NT2/D1 (cell line): ENCODE measurements around the gene PITPNM3.

Experiments
- DNase-seq: peaks from one replicate; pipeline ENCODE4 v3.0.0-alpha.2; 2011; ENCODE audit warnings: low read depth, low spot score
- H3K27me3 ChIP-seq: 2 replicates; pipeline ENCODE4 v1.6.0; 2011; ENCODE audit warnings: mild to moderate bottlenecking; ENCODE audit not compliant: insufficient read length, insufficient read depth
- H3K36me3 ChIP-seq: 2 replicates; pipeline ENCODE4 v1.6.1; 2011; ENCODE audit warnings: mild to moderate bottlenecking, low read length, mixed read lengths; ENCODE audit not compliant: insufficient read depth, insufficient read length
- H3K4me1 ChIP-seq: 2 replicates; pipeline ENCODE4 v1.5.1; 2011; ENCODE audit not compliant: insufficient read depth, insufficient read length
- H3K4me3 ChIP-seq: 2 replicates; pipeline ENCODE4 v1.5.1; 2011; ENCODE audit warnings: low read depth; ENCODE audit not compliant: insufficient read length
- H3K9ac ChIP-seq: 2 replicates; pipeline ENCODE4 v1.6.0; 2011; ENCODE audit warnings: low read depth; ENCODE audit not compliant: insufficient read length
- H3K9me3 ChIP-seq: 2 replicates; pipeline ENCODE4 v1.5.1; 2011; ENCODE audit warnings: mild to moderate bottlenecking, low read length; ENCODE audit not compliant: insufficient read depth
- SUZ12 ChIP-seq: IDR thresholded peaks from 2 replicates; pipeline ENCODE4 v1.6.1; 2011; ENCODE audit not compliant: insufficient read length, insufficient read depth; ENCODE audit errors: extremely low read depth
- YY1 ChIP-seq: IDR thresholded peaks from 2 replicates; pipeline ENCODE4 v1.6.1; 2011; ENCODE audit not compliant: insufficient read length, insufficient read depth
- ZNF274 ChIP-seq: IDR thresholded peaks from 2 replicates; pipeline ENCODE4 v1.6.1; 2011; ENCODE audit warnings: mild to moderate bottlenecking, low read depth, low read length

PITPNM3 gene

DNA sequence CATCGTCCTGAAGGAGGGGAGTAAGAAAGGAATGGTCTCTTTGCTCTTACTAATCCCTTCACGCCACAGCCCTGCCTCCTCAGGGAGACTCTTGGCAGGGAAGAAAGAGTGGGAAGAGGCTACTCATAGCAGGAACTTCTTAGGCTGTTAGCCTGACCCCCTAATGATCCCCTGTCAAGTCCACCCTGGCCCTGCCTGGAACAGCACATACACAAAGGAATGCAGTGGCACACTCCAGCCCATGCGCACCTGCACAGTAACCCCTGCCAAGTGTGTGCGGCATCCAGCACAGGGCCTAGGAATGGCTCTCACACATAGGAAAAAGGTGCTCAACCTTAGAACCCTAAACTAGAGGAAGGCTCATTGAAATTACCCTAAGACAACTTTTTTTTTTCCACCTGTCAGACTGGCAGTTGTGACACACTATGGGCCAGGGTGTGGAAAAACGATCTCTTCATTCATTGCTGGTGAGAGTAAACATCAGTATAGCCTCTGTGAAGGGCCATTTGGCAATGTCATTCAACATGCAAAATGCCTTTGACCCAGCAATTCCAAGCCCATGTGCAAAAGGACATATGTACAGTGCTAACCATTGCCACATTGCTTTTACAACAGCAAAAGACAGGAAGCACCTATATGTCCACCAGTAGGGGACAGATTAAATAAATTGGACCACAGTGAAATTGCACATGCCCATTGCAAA, 62.0 kb downstream of the PITPNM3 start:
- no peaks in the 10 kb centered on the region for H3K36me3 ChIP-seq

DNA sequence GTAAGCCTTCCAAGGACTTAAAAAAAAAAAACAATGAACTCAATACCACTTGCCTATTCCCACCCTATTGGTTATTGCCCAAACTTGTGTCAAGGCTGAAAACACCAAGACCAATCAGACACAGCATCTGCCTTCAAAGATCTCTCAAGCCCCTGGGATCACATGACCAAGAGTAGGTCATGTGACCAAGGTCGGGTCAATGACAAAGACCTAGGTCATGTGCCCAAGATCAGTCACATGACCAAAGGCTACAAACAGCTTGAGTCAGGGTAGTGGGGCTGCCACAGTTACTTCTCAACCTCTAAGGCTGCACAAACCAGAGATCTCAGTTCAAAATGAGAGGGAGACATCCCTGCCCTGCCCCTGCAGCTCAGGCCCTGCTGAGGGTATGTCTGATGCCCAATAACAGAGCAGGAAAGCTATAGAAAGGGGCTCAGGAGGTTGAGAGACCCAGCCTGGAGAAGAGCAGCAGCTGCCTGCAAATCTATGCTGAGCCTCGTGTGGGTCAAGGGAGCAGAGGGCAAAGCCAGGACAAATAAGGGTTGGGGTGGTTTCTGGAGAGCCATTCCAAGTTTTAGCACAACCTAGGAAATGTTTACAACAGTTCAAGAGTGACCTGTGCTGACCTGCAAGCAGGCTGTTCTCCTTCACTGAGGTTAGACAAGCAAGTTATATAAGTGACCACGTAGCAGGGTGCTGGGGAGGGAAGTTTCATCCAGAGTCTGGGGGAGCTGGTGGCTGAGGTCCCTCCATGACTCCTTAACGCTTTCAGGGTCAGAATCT, 63.3 kb downstream of the PITPNM3 start:
- DNase-seq: no peak

More for the DNA sequence above, 62.0 kb downstream of the PITPNM3 start:
- TF ChIP-seq ZNF274 (no peak), SUZ12 (no peak), YY1 (no peak)
- no peaks in the 10 kb centered on the region for H3K9me3 ChIP-seq
- no peak overlapping the region for H3K4me3 ChIP-seq
- H3K27me3 ChIP-seq: no peaks in the 10 kb centered on the region
- no peak for DNase-seq
- H3K4me1 ChIP-seq: peaks cover 11% of the 10 kb centered on the region
- H3K9ac ChIP-seq: no peak overlapping the region

DNA sequence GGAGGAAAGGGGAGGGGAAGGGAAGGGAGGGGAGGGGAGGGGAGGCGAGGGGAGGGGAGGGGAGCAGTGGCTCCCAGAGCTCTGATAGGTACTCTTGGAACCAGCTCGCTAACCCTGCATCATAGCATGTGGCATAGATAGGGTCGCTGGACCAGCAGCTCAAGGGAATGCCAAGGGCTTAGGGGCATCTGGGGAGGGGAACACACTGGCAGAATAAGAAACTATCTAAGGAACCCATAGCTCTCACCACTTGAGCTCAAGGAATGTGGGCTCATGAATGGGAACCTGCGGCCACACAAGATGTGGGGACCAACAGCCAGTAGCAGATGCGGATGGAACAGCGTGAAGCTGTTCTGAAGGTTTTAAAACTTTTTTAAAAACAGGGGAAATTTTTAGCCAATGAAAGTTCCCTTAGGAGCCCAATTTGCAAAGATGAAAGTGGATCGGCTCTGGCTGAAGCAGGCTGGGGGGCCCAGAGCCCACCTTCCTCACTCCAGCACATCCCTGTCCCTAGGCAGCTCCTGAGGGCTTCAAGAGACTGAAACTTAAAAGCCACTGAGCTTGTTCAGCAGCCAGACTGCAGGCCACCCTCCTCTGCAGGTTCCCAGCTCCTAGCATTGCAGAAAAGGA, 65.2 kb downstream of the PITPNM3 start:
- peaks cover 12% of the 10 kb centered on the region for H3K4me1 ChIP-seq
- TF ChIP-seq ZNF274: no peak
- TF ChIP-seq SUZ12: no peak
- TF ChIP-seq YY1: no peak
- H3K4me3 ChIP-seq: no peak overlapping the region
- no peak for DNase-seq
- no peaks in the 10 kb centered on the region for H3K36me3 ChIP-seq
- no peak overlapping the region for H3K9ac ChIP-seq
- no peaks in the 10 kb centered on the region for H3K9me3 ChIP-seq
- no peaks in the 10 kb centered on the region for H3K27me3 ChIP-seq

More for the DNA sequence above, 63.3 kb downstream of the PITPNM3 start:
- no peaks in the 10 kb centered on the region for H3K9me3 ChIP-seq
- no peak overlapping the region for H3K9ac ChIP-seq
- H3K36me3 ChIP-seq: no peaks in the 10 kb centered on the region
- no peak for TF ChIP-seq YY1
- TF ChIP-seq ZNF274: no peak
- H3K4me3 ChIP-seq: no peak overlapping the region
- peaks cover 11% of the 10 kb centered on the region for H3K4me1 ChIP-seq
- H3K27me3 ChIP-seq: no peaks in the 10 kb centered on the region

DNA sequence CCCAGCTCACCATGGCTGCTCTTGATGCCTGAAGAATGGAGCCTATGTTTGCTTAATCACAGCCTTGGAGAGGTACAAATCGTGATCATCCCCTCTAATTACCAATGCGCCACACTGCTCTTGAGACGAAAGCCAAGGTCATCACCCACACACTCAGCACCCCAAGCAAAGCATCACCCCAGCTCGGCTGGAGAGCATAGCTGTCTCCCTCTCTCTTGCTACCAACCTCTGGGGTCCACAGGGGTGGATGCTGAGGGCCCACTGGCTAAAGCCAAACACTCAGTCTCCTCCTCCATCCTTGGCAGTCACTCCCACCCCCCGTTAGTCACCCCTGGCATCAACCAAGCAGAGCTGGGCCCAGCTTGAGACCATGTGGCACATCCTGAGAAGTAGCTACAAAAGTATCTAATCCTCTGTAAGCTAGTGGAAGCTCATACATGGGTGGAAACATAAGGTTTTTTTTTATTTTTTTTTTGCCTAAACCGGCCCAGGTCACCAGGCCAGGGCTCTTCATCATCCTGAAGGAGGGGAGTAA, 67.3 kb downstream of the PITPNM3 start:
- Histone ChIP-seq H3K4me1 (peaks cover 12% of the 10 kb centered on the region), H3K36me3 (no peaks in the 10 kb centered on the region), H3K9ac (no peak overlapping the region), H3K9me3 (no peaks in the 10 kb centered on the region), H3K27me3 (no peaks in the 10 kb centered on the region), H3K4me3 (no peak overlapping the region)
- no peak for DNase-seq
- TF ChIP-seq ZNF274 (no peak), YY1 (no peak), SUZ12 (no peak)

DNA sequence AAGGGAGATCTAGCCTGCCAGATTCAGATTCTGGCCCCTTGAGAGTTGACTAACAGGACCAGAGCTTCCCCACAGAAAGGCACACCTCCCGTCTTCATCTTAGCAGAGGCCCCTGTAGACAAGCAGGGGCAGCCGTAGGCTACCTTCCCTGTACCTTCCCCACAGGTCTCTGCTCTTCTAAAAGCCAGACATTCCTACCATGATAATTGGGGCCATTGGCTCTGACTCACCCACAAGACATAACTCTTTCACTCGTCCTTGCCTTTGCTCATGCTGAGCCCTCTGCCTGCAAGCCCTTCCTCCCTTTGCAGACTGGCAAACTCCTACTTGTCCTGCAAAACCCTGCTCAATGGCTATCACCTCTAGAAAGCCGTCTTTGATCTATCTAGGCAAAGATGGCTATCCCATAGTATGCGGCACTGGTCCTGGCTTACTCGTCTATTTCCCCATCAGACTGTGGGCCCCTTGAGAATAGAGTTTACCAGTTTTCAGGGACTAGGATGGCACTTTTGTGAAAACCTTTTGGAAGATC, 68.3 kb downstream of the PITPNM3 start:
- H3K4me3 ChIP-seq: no peak overlapping the region
- no peaks in the 10 kb centered on the region for H3K9me3 ChIP-seq
- H3K27me3 ChIP-seq: no peaks in the 10 kb centered on the region
- TF ChIP-seq YY1 (no peak), SUZ12 (no peak), ZNF274 (no peak)
- no peak overlapping the region for H3K9ac ChIP-seq
- no peak for DNase-seq
- no peaks in the 10 kb centered on the region for H3K36me3 ChIP-seq
- H3K4me1 ChIP-seq: peaks cover 18% of the 10 kb centered on the region

DNA sequence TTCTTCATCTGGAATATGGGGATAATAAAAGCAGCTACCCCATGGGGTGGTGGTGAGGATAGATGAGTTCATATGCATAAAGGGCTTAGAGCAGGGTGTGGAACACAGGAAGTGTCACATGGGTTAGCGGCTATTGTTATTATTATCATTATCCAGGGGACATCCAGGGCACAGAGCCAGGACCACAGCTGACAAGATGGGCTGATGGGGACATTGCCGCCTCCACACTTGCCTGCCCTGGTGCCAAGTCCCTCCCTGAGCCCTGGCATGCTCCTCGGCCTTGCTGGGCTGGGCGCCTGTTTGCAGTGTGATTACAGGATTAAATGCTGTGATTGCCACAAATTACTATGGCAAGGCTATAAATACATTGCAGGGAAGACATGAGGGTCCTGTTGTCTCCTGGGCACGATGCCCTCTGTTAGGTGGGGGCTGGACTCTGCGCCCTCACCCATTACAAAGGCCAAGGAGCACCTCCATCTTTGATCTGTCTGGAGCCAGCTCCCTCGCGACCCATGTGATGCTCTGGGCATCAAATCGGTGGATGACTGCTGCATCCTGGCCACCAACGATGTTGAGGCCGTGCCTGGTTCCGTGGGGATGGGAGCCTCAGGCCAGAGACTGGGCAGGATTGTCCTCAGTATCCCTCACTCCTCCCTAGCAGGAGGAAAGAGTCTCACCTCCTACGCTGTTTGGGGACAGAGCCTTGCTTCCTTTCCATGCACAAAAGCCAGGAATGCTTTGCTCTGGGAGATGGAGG, 68.9 kb downstream of the PITPNM3 start:
- Histone ChIP-seq H3K4me1 (peaks cover 18% of the 10 kb centered on the region), H3K36me3 (no peaks in the 10 kb centered on the region), H3K9me3 (no peaks in the 10 kb centered on the region), H3K27me3 (no peaks in the 10 kb centered on the region), H3K9ac (no peak overlapping the region), H3K4me3 (no peak overlapping the region)
- no peak for TF ChIP-seq SUZ12
- TF ChIP-seq ZNF274: no peak
- no peak for TF ChIP-seq YY1
- DNase-seq: no peak
